Keratinocyte (primary cell): Measurements from ENCODE around the gene DCDC2C. TPM values are rescaled to one million over a fixed set of nuclear protein-coding genes. Genes with fewer than 3 reads are reported as not detected.

ENCODE experiments used
- DNase-seq: peaks from one replicate; pipeline ENCODE4 v3.0.0-alpha.2; 2011; ENCODE audit warnings: low read depth, missing footprints, low spot score
- FAIRE-seq: peaks from 2 replicates; lab custom pipeline; 2011; peaks lifted over from hg19 to GRCh38; lab: Jason Lieb, UNC
- H2AFZ ChIP-seq: 2 replicates; pipeline ENCODE4 v1.6.0; 2012; ENCODE audit warnings: low read length, control low read depth, inconsistent platforms; ENCODE audit not compliant: control insufficient read depth
- H3K27ac ChIP-seq: 2 replicates; pipeline ENCODE4 v1.5.1; 2011; ENCODE audit warnings: low read length; ENCODE audit not compliant: control insufficient read depth, insufficient read depth
- H3K27me3 ChIP-seq: 3 replicates; pipeline ENCODE4 v1.6.0; 2011; ENCODE audit warnings: low read length; ENCODE audit not compliant: control insufficient read depth, insufficient read depth; ENCODE audit errors: extremely low read depth
- H3K36me3 ChIP-seq, 2 experiments: 2 replicates in 1 of 2; 3 replicates in 1 of 2; pipeline ENCODE4 v1.5.1; 2011; ENCODE audit warnings: low read length in 2 of 2, mild to moderate bottlenecking in 1 of 2; ENCODE audit not compliant: control insufficient read depth in 2 of 2, insufficient read depth in 2 of 2; ENCODE audit errors: extremely low read depth in 1 of 2
- H3K4me1 ChIP-seq: 3 replicates; pipeline ENCODE4 v1.5.1; 2011; ENCODE audit warnings: low read length; ENCODE audit not compliant: control insufficient read depth, insufficient read depth; ENCODE audit errors: extremely low read depth
- H3K4me2 ChIP-seq: 3 replicates; pipeline ENCODE4 v1.6.0; 2011; ENCODE audit warnings: low read depth, low read length; ENCODE audit not compliant: control insufficient read depth, insufficient read depth; ENCODE audit errors: extremely low read depth
- H3K4me3 ChIP-seq, 3 experiments: fragments of 200-600 bp in 1 of 3; sonication (generic) in 1 of 3; 2 replicates in 2 of 3; 3 replicates in 1 of 3; pipeline ENCODE4 v1.5.1; 2011 to 2016; ENCODE audit warnings: low read length in 3 of 3, mild to moderate bottlenecking in 3 of 3, control low read depth in 2 of 3, inconsistent platforms in 1 of 3, low read depth in 1 of 3, mixed read lengths in 1 of 3, mixed run types in 1 of 3, moderate library complexity in 1 of 3; ENCODE audit not compliant: control insufficient read depth in 2 of 3, insufficient read depth in 2 of 3; ENCODE audit errors: extremely low read depth in 1 of 3
- H3K79me2 ChIP-seq: 2 replicates; pipeline ENCODE4 v1.6.0; 2012; ENCODE audit warnings: low read length; ENCODE audit not compliant: control insufficient read depth, insufficient read depth
- H3K9ac ChIP-seq: 3 replicates; pipeline ENCODE4 v1.6.0; 2011; ENCODE audit warnings: low read length; ENCODE audit not compliant: control insufficient read depth, insufficient read depth; ENCODE audit errors: extremely low read depth
- H3K9me1 ChIP-seq: 3 replicates; pipeline ENCODE4 v1.6.0; 2011; ENCODE audit warnings: low read length; ENCODE audit not compliant: control insufficient read depth, insufficient read depth; ENCODE audit errors: extremely low read depth
- H3K9me3 ChIP-seq: 2 replicates; pipeline ENCODE4 v1.5.1; 2012; ENCODE audit warnings: low read depth, low read length; ENCODE audit not compliant: control insufficient read depth
- H4K20me1 ChIP-seq: 3 replicates; pipeline ENCODE4 v1.6.0; 2011; ENCODE audit warnings: low read length; ENCODE audit not compliant: control insufficient read depth, insufficient read depth; ENCODE audit errors: extremely low read depth
- CTCF ChIP-seq, 3 experiments: IDR thresholded peaks in 1 of 3; conservative IDR thresholded peaks in 1 of 3; optimal IDR thresholded peaks in 1 of 3; 2 replicates in 2 of 3; 3 replicates in 1 of 3; pipeline versions ENCODE3 to v1.5.1; 2011; ENCODE audit warnings: low read length in 3 of 3, mild to moderate bottlenecking in 3 of 3, moderate library complexity in 2 of 3, control low read depth in 1 of 3, inconsistent platforms in 1 of 3; ENCODE audit not compliant: insufficient read depth in 2 of 3; ENCODE audit errors: extremely low read depth in 1 of 3
- EZH2 ChIP-seq: IDR thresholded peaks from one replicate; pipeline ENCODE4 v1.6.1; 2012; ENCODE audit warnings: inconsistent platforms, mild to moderate bottlenecking, low read length, moderate library complexity
- dilution Hi-C: fragments of 300-500 bp; cut with MboI; formaldehyde crosslinking; loops from one replicate; pipeline ENCODE4 v1.7.0; 2020; ENCODE audit warnings: low sequenced_read_pairs; ENCODE audit not compliant: extremely low pct_ligation_motif_present
- polyA plus RNA-seq, 5 experiments: library from polyadenylated mRNA; depleted of rRNA in 3 of 5; stranded (reverse) in 3 of 5; stranded (forward) in 1 of 5; unstranded in 1 of 5; fragments of >200 nt; gene quantifications; 1 replicate in 1 of 5; 2 replicates in 3 of 5; 3 replicates in 1 of 5; pipeline versions ENCODE4 v1.2.1 to v1.2.3, GENCODE V29; 2011 to 2012; ENCODE audit warnings: missing spikeins in 2 of 5, low read depth in 1 of 5, low replicate concordance in 1 of 5

The DCDC2C gene
- polyA plus RNA-seq, 1 donor (not counting 4 experiments of a cell fraction or from before 2014, with no cell fraction given) = not detected

GRCh38 chr2:3678212-3678611 lies 25.2 kb upstream of the DCDC2C start:
- Histone ChIP-seq H4K20me1 (no peaks in the 10 kb centered on the region), H3K9ac (no peak overlapping the region), H3K36me3 (no peaks in the 10 kb centered on the region), H3K4me3 (no peak overlapping the region), H3K79me2 (no peaks in the 10 kb centered on the region), H3K27me3 (no peaks in the 10 kb centered on the region), H3K9me3 (no peaks in the 10 kb centered on the region), H3K27ac (no peak overlapping the region), H3K9me1 (no peaks in the 10 kb centered on the region), H2AFZ (no peak overlapping the region), H3K4me2 (no peak overlapping the region), H3K4me1 (no peaks in the 10 kb centered on the region)
- DNase-seq (no peak), FAIRE-seq (no peak)
- TF ChIP-seq CTCF (optimal IDR thresholded peaks at IDR 0.05 in 1 of 3, IDR thresholded peaks at IDR 0.05 in 1 of 3, conservative IDR thresholded peaks at IDR 0.05 in 1 of 3; ENCODE audit: extremely low read depth in 1 of 3, insufficient read depth in 2 of 3, low read length in 3 of 3) (no peak), EZH2 (no peak)
- dilution Hi-C loops = no loop called here

- Histone ChIP-seq H2AFZ (no peak overlapping the region), H3K27ac (no peak overlapping the region), H4K20me1 (no peaks in the 10 kb centered on the region), H3K9me1 (no peaks in the 10 kb centered on the region), H3K27me3 (no peaks in the 10 kb centered on the region), H3K4me3 (no peak overlapping the region), H3K9me3 (no peaks in the 10 kb centered on the region), H3K4me1 (no peaks in the 10 kb centered on the region), H3K4me2 (no peak overlapping the region), H3K79me2 (no peaks in the 10 kb centered on the region), H3K36me3 (no peaks in the 10 kb centered on the region), H3K9ac (no peak overlapping the region)
- dilution Hi-C loops = no loop called here
- TF ChIP-seq CTCF (optimal IDR thresholded peaks at IDR 0.05 in 1 of 3, IDR thresholded peaks at IDR 0.05 in 1 of 3, conservative IDR thresholded peaks at IDR 0.05 in 1 of 3; ENCODE audit: extremely low read depth in 1 of 3, insufficient read depth in 2 of 3, low read length in 3 of 3) (no peak), EZH2 (no peak)
- DNase-seq (no peak), FAIRE-seq (no peak)
Observed at GRCh38 chr2:3679180-3679579, 24.2 kb upstream of the DCDC2C start.
